DMS114 treated with DMSO at 0.1 percent for 48 hours (cell line): Measurements from ENCODE around the gene MICU1.
"Not testable (repeated sequence)": the region's sequence is repeated elsewhere in the genome, so short reads cannot be mapped to it uniquely, and the experiment has no call there.

Experiments used
- DNase-seq: peaks from one replicate; lab custom pipeline; 2025; ENCODE audit not compliant: unreplicated experiment; lab: John Stamatoyannopoulos, UW

MICU1 gene

GRCh38 chr10:72353028-72353964, 272.6 kb downstream of the MICU1 start:
- DNase-seq = no peak

- no peak for DNase-seq
These were observed 274.4 kb downstream of the MICU1 start for GRCh38 chr10:72351479-72351878.

GRCh38 chr10:72349438-72349837, 276.4 kb downstream of the MICU1 start:
- DNase-seq = no peak

GRCh38 chr10:72348282-72348681, 277.6 kb downstream of the MICU1 start:
- no peak for DNase-seq

- DNase-seq = not testable (repeated sequence)
These were observed 279.8 kb downstream of the MICU1 start for GRCh38 chr10:72346117-72346516.

- DNase-seq = no peak
These were observed 280.9 kb downstream of the MICU1 start for GRCh38 chr10:72344932-72345331.

GRCh38 chr10:72342911-72343310, 283.0 kb downstream of the MICU1 start:
- DNase-seq = no peak

- peak; percentile 31 for DNase-seq
These were observed 285.2 kb downstream of the MICU1 start for GRCh38 chr10:72340510-72341261.

GRCh38 chr10:72338180-72338579, 287.7 kb downstream of the MICU1 start:
- DNase-seq = no peak

GRCh38 chr10:72337722-72338121, 288.2 kb downstream of the MICU1 start:
- no peak for DNase-seq

- DNase-seq = peak; percentile 35
These were observed 288.7 kb downstream of the MICU1 start for GRCh38 chr10:72337039-72337629.

GRCh38 chr10:72336259-72337038, 289.4 kb downstream of the MICU1 start:
- DNase-seq = no peak

GRCh38 chr10:72335394-72336258, 290.3 kb downstream of the MICU1 start:
- DNase-seq = no peak

- no peak for DNase-seq
These were observed 291.0 kb downstream of the MICU1 start for GRCh38 chr10:72334825-72335393.

- DNase-seq = no peak
These were observed 291.6 kb downstream of the MICU1 start for GRCh38 chr10:72334196-72334824.

GRCh38 chr10:72333112-72334015, 292.5 kb downstream of the MICU1 start:
- DNase-seq = no peak

- DNase-seq = no peak
These were observed 293.3 kb downstream of the MICU1 start for GRCh38 chr10:72332423-72333111.
